Neural progenitor cell (in vitro differentiated cells): Measurements from ENCODE around the gene ZP2.

ENCODE experiments used
- EZH2 ChIP-seq: fragments of 200-600 bp; sonication (generic); IDR thresholded peaks from 2 replicates; pipeline ENCODE4 v1.6.1; 2017; ENCODE audit warnings: antibody characterized with exemption, mild to moderate bottlenecking, moderate library complexity
- TF ChIP-seq, protein P1 (sequence below): fragments of 200-600 bp; sonication (generic); IDR thresholded peaks from 2 replicates; pipeline ENCODE4 v1.5.1; 2017; ENCODE audit warnings: antibody characterized with exemption, mild to moderate bottlenecking

DNA sequence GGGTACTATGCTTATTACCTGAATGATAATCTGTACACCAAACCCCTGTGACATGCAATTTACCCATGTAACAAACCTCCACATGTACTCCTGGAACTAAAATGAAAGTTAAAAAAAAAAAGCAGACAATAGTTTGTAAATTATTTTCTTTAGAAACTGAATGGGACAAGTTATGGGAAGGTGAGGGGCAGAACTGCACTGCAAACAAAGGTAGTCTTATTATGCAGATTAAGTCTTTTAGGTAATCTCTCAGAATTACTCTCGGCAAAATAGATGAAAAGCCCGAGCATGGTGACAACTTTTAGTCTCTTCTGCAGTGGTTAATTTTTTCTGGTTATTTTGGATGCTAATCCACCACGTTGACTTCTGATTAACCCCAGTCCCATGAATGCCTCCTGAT, 27.4 kb downstream of the ZP2 start:
- TF ChIP-seq, protein P1, sequence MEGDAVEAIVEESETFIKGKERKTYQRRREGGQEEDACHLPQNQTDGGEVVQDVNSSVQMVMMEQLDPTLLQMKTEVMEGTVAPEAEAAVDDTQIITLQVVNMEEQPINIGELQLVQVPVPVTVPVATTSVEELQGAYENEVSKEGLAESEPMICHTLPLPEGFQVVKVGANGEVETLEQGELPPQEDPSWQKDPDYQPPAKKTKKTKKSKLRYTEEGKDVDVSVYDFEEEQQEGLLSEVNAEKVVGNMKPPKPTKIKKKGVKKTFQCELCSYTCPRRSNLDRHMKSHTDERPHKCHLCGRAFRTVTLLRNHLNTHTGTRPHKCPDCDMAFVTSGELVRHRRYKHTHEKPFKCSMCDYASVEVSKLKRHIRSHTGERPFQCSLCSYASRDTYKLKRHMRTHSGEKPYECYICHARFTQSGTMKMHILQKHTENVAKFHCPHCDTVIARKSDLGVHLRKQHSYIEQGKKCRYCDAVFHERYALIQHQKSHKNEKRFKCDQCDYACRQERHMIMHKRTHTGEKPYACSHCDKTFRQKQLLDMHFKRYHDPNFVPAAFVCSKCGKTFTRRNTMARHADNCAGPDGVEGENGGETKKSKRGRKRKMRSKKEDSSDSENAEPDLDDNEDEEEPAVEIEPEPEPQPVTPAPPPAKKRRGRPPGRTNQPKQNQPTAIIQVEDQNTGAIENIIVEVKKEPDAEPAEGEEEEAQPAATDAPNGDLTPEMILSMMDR: no peak
- TF ChIP-seq EZH2: no peak
